GM12878 (cell line): ENCODE data around the gene CIP2A. TPM values are rescaled to one million over a fixed set of nuclear protein-coding genes. Genes with fewer than 3 reads are reported as not detected.
A peak's percentile ranks its signal among the peaks of the same experiment; 100 is the strongest.

Experiments used
- ATAC-seq: fragments of 200-7000 bp; cut with Tn5 transposase; 3 replicates; pipeline ENCODE4 v1.9.1; 2020; ENCODE audit warnings: mild to moderate bottlenecking, moderate library complexity
- BruUV-seq: library from RNA; stranded (reverse); fragments of 400-500 nt; replicated peaks from 2 replicates; lab custom pipeline; 2021; lab: Mats Ljungman, UMichigan
- CTCF ChIA-PET: fragments of 300-600 bp; sonication (Branson Sonifier 250); formaldehyde crosslinking; extraction: SDS; loops from one replicate; lab custom pipeline; 2021; ENCODE audit warnings: inconsistent platforms; lab: Yijun Ruan, JAX
- POLR2A ChIA-PET: fragments of 350-600 bp; formaldehyde crosslinking; extraction: SDS; loops from one replicate; lab custom pipeline; 2021; ENCODE audit warnings: inconsistent platforms; lab: Charles Lee
- RAD21 ChIA-PET: fragments of 300-600 bp; sonication (Branson Sonifier 250); formaldehyde crosslinking; loops from one replicate; lab custom pipeline; 2023; ENCODE audit warnings: antibody characterized with exemption; ENCODE audit not compliant: unreplicated experiment; lab: Charles Lee
- SMC1A ChIA-PET: fragments of 300-600 bp; sonication (Branson Sonifier 250); formaldehyde crosslinking; loops from one replicate; lab custom pipeline; 2023; ENCODE audit not compliant: unreplicated experiment, uncharacterized antibody; lab: Charles Lee
- DNase-seq: peaks from one replicate; pipeline ENCODE4 v3.0.0-alpha.2; 2011; ENCODE audit warnings: low read depth, low spot score
- FAIRE-seq: peaks from 3 replicates; lab custom pipeline; 2011; peaks lifted over from hg19 to GRCh38; lab: Jason Lieb, UNC
- H2AFZ ChIP-seq: 2 replicates; pipeline ENCODE4 v1.6.0; 2011; ENCODE audit warnings: low read depth, low read length, control low read depth; ENCODE audit not compliant: control insufficient read depth
- H3K27ac ChIP-seq: 2 replicates; pipeline ENCODE4 v1.5.1; 2011; ENCODE audit warnings: control low read depth; ENCODE audit not compliant: control insufficient read depth, insufficient read depth
- H3K27me3 ChIP-seq, 2 experiments: replicated peaks in 1 of 2; 2 replicates each; pipeline versions ENCODE4 v1.6.0 to v1.6.1; 2011; ENCODE audit warnings: low read length in 1 of 2; ENCODE audit not compliant: control insufficient read depth in 2 of 2, insufficient read depth in 2 of 2
- H3K36me3 ChIP-seq, 2 experiments: 2 replicates each; pipeline ENCODE4 v1.5.1; 2011; ENCODE audit warnings: low read length in 1 of 2; ENCODE audit not compliant: control insufficient read depth in 2 of 2, insufficient read depth in 2 of 2
- H3K4me1 ChIP-seq: 2 replicates; pipeline ENCODE4 v1.6.1; 2011; ENCODE audit warnings: mild to moderate bottlenecking, low read length, moderate library complexity, mixed read lengths; ENCODE audit not compliant: control insufficient read depth, insufficient read depth
- H3K4me2 ChIP-seq: 2 replicates; pipeline ENCODE4 v1.6.0; 2011; ENCODE audit warnings: control low read depth; ENCODE audit not compliant: control insufficient read depth, insufficient read depth
- H3K4me3 ChIP-seq: fragments of 200-600 bp; sonication (generic); 2 replicates; pipeline ENCODE4 v1.5.1; 2016
- H3K79me2 ChIP-seq: 2 replicates; pipeline ENCODE4 v1.6.0; 2011; ENCODE audit warnings: low read length; ENCODE audit not compliant: control insufficient read depth, insufficient read depth
- H3K9ac ChIP-seq: 2 replicates; pipeline ENCODE4 v1.8.0; 2011; ENCODE audit warnings: low read length, control low read depth, mixed read lengths; ENCODE audit not compliant: control insufficient read depth, insufficient read depth
- H3K9me3 ChIP-seq: replicated peaks from 3 replicates; pipeline ENCODE4 v1.5.1; 2011; ENCODE audit warnings: mild to moderate bottlenecking, low read length; ENCODE audit not compliant: control insufficient read depth, insufficient read depth
- H4K20me1 ChIP-seq: 2 replicates; pipeline ENCODE4 v1.6.0; 2011; ENCODE audit not compliant: control insufficient read depth, insufficient read depth
- CBX3 ChIP-seq: fragments of 200-600 bp; sonication (generic); IDR thresholded peaks from 2 replicates; pipeline ENCODE4 v1.6.1; 2016; ENCODE audit warnings: low read depth, borderline replicate concordance
- DPF2 ChIP-seq: fragments of 450-650 bp; IDR thresholded peaks from 2 replicates; pipeline ENCODE4 v1.6.1; 2017; ENCODE audit warnings: mild to moderate bottlenecking
- EGR1 ChIP-seq, 2 experiments: IDR thresholded peaks; 1 replicate in 1 of 2; 2 replicates in 1 of 2; pipeline ENCODE4 v1.6.1; 2011 to 2012; ENCODE audit warnings: low read depth in 2 of 2, low read length in 2 of 2, borderline replicate concordance in 1 of 2, mild to moderate bottlenecking in 1 of 2, moderate library complexity in 1 of 2
- HCFC1 ChIP-seq: fragments of 150-350 bp; IDR thresholded peaks from 2 replicates; pipeline ENCODE4 v1.6.1; 2014; ENCODE audit warnings: low read length
- NR2C2 ChIP-seq: IDR thresholded peaks from 2 replicates; pipeline ENCODE4 v1.6.1; 2011; ENCODE audit warnings: borderline replicate concordance, low read depth; ENCODE audit not compliant: control insufficient read depth, insufficient read length
- TAF1 ChIP-seq: IDR thresholded peaks from 2 replicates; pipeline ENCODE4 v1.6.1; 2011; ENCODE audit warnings: mild to moderate bottlenecking, low read depth, low read length, borderline replicate concordance
- TARDBP ChIP-seq: IDR thresholded peaks from 2 replicates; pipeline ENCODE4 v1.6.1; 2016; ENCODE audit warnings: borderline replicate concordance
- TBL1XR1 ChIP-seq: IDR thresholded peaks from 2 replicates; pipeline ENCODE4 v1.6.1; 2012; ENCODE audit warnings: low read depth, low read length, improper control_type of control experiment
- WGBS: methylation state at CpG from one replicate; pipeline ENCODE4 v1.1.6; 2016; ENCODE audit warnings: low lambda C conversion rate; ENCODE audit not compliant: insufficient replicate concordance, insufficient coverage; ENCODE audit errors: missing lambda C conversion rate; 5-methylcytosine and 5-hydroxymethylcytosine counted together
- in situ Hi-C: fragments of 300-500 bp; cut with MboI; formaldehyde crosslinking; loops from 9 replicates; pipeline ENCODE4 v1.14.3; 2018; ENCODE audit warnings: mixed read lengths
- intact Hi-C: fragments of 100-400 bp; cut with micrococcal nuclease; formaldehyde crosslinking; loops from one replicate; pipeline ENCODE4 v1.14.2; 2022; ENCODE audit not compliant: unreplicated experiment
- polyA plus RNA-seq, 11 experiments: library from polyadenylated mRNA; depleted of rRNA in 4 of 11; unstranded in 6 of 11; stranded (reverse) in 5 of 11; fragments of >200 nt; fragmentation: Nextera tagmentation in 4 of 11; fragmentation: Illumina TruSeq in 1 of 11; extraction: Ambion mirVana in 4 of 11; extraction: Trizol in 1 of 11; gene quantifications; 1 replicate in 1 of 11; 2 replicates in 10 of 11; pipeline versions ENCODE4 v1.2.1 to v1.2.3, GENCODE V29; 2011 to 2016; ENCODE audit warnings: inconsistent platforms in 2 of 11, missing spikeins in 2 of 11, low read depth in 1 of 11
- total RNA-seq, 4 experiments: library from RNA; depleted of rRNA in 3 of 4; stranded (reverse); fragments of >200 nt in 3 of 4; fragmentation: Illumina TruSeq in 1 of 4; extraction: Trizol in 1 of 4; gene quantifications; 2 replicates each; pipeline versions ENCODE4 v1.2.1 to v1.2.3, GENCODE V29; 2013 to 2021
- TF ChIP-seq, protein P1 (sequence below): IDR thresholded peaks from 2 replicates; pipeline ENCODE4 v1.6.1; 2012; ENCODE audit warnings: improper control_type of control experiment, low read depth, low read length; ENCODE audit not compliant: insufficient replicate concordance
- TF ChIP-seq, protein P2 (sequence below): IDR thresholded peaks from 2 replicates; pipeline ENCODE4 v1.6.1; 2012; ENCODE audit warnings: low read depth, low read length, improper control_type of control experiment
- TF ChIP-seq, protein P3 (sequence below): fragments of 450-650 bp; IDR thresholded peaks from 2 replicates; pipeline ENCODE4 v1.6.1; 2017; ENCODE audit warnings: low read depth, mild to moderate bottlenecking, moderate library complexity
- TF ChIP-seq, protein P4 (sequence below): IDR thresholded peaks from 2 replicates; pipeline ENCODE4 v1.6.1; 2011; ENCODE audit warnings: borderline replicate concordance, low read depth, mild to moderate bottlenecking, moderate library complexity, low read length; ENCODE audit not compliant: insufficient read depth, poor library complexity, severe bottlenecking
- TF ChIP-seq, protein P5 (sequence below): IDR thresholded peaks from 2 replicates; pipeline ENCODE4 v1.6.1; 2012; ENCODE audit warnings: low read depth, low read length, improper control_type of control experiment

CIP2A gene
- total and polyA plus RNA-seq, 10 of the 15 experiments (the other 5 are each of a cell fraction or from before 2014, with no cell fraction given), result 12.5 to 29.7 (median 26.5) TPM

DNA sequence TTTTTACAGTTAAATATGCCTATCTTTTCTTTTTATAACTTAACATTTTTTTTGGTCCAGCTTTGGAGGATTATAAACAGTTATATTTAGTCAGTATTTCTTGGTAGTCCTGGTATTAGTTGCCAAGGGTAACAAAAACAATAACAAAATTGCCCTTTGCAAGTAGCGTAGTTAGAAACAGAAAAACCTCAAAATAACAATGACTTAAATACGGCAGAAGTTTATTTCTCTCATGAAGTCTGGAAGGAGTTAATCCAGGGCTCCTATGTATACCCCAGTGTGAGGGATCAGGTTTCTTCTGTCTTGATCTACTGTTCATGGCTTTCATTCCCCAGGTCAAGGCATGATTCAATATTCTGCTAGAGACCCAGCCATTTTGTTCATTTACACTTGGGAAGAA, 64.7 kb downstream of the CIP2A start (continued):
- TF ChIP-seq, protein P1, sequence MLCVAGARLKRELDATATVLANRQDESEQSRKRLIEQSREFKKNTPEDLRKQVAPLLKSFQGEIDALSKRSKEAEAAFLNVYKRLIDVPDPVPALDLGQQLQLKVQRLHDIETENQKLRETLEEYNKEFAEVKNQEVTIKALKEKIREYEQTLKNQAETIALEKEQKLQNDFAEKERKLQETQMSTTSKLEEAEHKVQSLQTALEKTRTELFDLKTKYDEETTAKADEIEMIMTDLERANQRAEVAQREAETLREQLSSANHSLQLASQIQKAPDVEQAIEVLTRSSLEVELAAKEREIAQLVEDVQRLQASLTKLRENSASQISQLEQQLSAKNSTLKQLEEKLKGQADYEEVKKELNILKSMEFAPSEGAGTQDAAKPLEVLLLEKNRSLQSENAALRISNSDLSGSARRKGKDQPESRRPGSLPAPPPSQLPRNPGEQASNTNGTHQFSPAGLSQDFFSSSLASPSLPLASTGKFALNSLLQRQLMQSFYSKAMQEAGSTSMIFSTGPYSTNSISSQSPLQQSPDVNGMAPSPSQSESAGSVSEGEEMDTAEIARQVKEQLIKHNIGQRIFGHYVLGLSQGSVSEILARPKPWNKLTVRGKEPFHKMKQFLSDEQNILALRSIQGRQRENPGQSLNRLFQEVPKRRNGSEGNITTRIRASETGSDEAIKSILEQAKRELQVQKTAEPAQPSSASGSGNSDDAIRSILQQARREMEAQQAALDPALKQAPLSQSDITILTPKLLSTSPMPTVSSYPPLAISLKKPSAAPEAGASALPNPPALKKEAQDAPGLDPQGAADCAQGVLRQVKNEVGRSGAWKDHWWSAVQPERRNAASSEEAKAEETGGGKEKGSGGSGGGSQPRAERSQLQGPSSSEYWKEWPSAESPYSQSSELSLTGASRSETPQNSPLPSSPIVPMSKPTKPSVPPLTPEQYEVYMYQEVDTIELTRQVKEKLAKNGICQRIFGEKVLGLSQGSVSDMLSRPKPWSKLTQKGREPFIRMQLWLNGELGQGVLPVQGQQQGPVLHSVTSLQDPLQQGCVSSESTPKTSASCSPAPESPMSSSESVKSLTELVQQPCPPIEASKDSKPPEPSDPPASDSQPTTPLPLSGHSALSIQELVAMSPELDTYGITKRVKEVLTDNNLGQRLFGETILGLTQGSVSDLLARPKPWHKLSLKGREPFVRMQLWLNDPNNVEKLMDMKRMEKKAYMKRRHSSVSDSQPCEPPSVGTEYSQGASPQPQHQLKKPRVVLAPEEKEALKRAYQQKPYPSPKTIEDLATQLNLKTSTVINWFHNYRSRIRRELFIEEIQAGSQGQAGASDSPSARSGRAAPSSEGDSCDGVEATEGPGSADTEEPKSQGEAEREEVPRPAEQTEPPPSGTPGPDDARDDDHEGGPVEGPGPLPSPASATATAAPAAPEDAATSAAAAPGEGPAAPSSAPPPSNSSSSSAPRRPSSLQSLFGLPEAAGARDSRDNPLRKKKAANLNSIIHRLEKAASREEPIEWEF, result no peak
- TF ChIP-seq DPF2, result no peak
- no peak for TF ChIP-seq HCFC1
- TF ChIP-seq NR2C2, result no peak
- TF ChIP-seq, all 136 proteins: peak for 0

DNA sequence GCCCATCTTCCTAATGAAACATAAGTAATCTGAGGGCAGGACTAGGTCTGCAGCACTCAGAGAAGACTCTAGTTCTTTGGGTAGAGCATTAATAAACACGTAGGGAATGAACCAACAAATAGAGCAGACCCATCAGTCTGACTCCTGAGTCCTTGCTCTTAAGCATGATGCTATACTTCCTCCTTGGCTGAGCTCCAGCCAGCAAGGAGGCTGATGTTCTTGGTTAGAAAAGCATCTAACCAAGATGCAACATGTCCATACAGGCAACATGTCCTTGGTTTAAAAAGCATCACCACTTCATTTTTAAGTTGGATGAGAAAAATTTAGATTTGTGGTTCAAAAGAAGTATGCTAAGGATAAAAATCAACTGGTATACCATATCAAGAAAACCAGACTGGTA, 70.3 kb downstream of the CIP2A start:
- no peaks in the 10 kb centered on the region for H3K4me1 ChIP-seq
- ATAC-seq, result no peak
- WGBS, result 5% methylated on average over 1 of the region's 1 CpG
- H3K27me3 ChIP-seq, result no peaks in the 10 kb centered on the region
- no peak for DNase-seq
- H3K9ac ChIP-seq, result no peak overlapping the region
- no peak overlapping the region for H3K27ac ChIP-seq
- no TSS peak for BruUV-seq
- ChIA-PET CTCF (interaction anchor here (1.0 kb wide), 1 partner anchor 31 kb away, joined by 3 read pairs; no protein-coding TSS in a partner anchor), SMC1A (no interaction called here), POLR2A (no interaction called here), RAD21 (no interaction called here)
- H3K4me3 ChIP-seq, result no peak overlapping the region
- intact Hi-C loops, result no loop called here
- FAIRE-seq, result peak; percentile 35
- no peaks in the 10 kb centered on the region for H4K20me1 ChIP-seq
- no peak overlapping the region for H3K4me2 ChIP-seq
- no peaks in the 10 kb centered on the region for H3K79me2 ChIP-seq
- H2AFZ ChIP-seq, result no peak overlapping the region
- H3K9me3 ChIP-seq, result no peaks in the 10 kb centered on the region
- H3K36me3 ChIP-seq, result no peaks in the 10 kb centered on the region
- in situ Hi-C loops, result no loop called here
- no peak for TF ChIP-seq DPF2
- TF ChIP-seq TBL1XR1, result no peak
- no peak for TF ChIP-seq CBX3
- TF ChIP-seq, protein P2, sequence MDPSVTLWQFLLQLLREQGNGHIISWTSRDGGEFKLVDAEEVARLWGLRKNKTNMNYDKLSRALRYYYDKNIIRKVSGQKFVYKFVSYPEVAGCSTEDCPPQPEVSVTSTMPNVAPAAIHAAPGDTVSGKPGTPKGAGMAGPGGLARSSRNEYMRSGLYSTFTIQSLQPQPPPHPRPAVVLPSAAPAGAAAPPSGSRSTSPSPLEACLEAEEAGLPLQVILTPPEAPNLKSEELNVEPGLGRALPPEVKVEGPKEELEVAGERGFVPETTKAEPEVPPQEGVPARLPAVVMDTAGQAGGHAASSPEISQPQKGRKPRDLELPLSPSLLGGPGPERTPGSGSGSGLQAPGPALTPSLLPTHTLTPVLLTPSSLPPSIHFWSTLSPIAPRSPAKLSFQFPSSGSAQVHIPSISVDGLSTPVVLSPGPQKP, result no peak
- no peak for TF ChIP-seq TAF1
- TF ChIP-seq, protein P3, sequence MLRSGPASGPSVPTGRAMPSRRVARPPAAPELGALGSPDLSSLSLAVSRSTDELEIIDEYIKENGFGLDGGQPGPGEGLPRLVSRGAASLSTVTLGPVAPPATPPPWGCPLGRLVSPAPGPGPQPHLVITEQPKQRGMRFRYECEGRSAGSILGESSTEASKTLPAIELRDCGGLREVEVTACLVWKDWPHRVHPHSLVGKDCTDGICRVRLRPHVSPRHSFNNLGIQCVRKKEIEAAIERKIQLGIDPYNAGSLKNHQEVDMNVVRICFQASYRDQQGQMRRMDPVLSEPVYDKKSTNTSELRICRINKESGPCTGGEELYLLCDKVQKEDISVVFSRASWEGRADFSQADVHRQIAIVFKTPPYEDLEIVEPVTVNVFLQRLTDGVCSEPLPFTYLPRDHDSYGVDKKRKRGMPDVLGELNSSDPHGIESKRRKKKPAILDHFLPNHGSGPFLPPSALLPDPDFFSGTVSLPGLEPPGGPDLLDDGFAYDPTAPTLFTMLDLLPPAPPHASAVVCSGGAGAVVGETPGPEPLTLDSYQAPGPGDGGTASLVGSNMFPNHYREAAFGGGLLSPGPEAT, result no peak
- TF ChIP-seq, protein P4, sequence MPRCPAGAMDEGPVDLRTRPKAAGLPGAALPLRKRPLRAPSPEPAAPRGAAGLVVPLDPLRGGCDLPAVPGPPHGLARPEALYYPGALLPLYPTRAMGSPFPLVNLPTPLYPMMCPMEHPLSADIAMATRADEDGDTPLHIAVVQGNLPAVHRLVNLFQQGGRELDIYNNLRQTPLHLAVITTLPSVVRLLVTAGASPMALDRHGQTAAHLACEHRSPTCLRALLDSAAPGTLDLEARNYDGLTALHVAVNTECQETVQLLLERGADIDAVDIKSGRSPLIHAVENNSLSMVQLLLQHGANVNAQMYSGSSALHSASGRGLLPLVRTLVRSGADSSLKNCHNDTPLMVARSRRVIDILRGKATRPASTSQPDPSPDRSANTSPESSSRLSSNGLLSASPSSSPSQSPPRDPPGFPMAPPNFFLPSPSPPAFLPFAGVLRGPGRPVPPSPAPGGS, result no peak
- no peak for TF ChIP-seq EGR1 (IDR thresholded peaks at IDR 0.05; ENCODE audit: borderline replicate concordance in 1 of 2, low read depth in 2 of 2, low read length in 2 of 2)
- TF ChIP-seq, protein P5, sequence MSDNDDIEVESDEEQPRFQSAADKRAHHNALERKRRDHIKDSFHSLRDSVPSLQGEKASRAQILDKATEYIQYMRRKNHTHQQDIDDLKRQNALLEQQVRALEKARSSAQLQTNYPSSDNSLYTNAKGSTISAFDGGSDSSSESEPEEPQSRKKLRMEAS, result no peak
- no peak for TF ChIP-seq TARDBP
